ENCODE data around the gene SUOX. TPM values are rescaled to one million over a fixed set of nuclear protein-coding genes. Genes with fewer than 3 reads are reported as not detected.
A peak's percentile ranks its signal among the peaks of the same experiment; 100 is the strongest.

The SUOX gene
- total RNA-seq = 5.4 TPM

DNA sequence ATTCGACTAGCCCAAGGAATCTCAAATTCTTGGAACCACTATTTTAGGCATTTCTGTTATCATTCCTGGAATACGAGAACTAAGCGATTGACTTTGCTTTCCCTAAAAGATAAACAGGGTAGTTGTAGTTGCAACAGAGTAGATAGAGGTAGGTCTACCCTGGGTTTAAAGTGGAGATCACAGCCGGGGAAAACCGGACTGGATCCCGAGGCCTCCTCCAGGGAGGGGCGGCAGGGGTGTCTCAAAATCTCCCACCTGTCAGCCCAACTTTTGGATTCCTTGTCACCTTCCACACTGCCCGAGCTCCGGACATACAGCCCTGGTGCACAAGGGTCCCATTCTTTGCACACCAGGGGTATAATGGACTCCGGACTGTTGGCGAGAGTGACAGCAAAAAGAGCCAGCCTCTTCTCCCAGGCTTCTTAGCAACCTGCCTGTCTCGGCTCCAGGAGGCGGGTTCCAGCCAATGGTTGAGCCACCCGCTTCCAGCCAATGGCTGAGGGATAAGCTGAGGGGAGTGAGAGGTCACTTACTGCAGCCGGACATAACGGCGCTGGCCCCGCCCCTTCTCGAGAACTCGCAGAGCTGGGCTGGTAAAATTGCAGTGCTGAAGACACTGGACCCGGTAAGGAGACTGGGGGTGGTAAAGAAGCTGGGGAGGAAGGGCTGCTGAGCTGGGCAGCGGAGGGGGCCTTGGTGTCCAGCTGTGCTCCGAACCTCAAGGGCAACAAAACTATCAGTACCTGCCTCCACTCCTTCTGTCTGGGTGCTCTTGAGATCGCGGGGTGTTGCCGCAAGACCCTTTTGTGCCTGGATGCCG, at the start of gene SUOX:
Gene SUOX (plus strand): TSS at position 562 of the 820 bp plus-strand sequence. CDS start 4,946 bp downstream, outside the sequence.
- TF ChIP-seq, protein P1, sequence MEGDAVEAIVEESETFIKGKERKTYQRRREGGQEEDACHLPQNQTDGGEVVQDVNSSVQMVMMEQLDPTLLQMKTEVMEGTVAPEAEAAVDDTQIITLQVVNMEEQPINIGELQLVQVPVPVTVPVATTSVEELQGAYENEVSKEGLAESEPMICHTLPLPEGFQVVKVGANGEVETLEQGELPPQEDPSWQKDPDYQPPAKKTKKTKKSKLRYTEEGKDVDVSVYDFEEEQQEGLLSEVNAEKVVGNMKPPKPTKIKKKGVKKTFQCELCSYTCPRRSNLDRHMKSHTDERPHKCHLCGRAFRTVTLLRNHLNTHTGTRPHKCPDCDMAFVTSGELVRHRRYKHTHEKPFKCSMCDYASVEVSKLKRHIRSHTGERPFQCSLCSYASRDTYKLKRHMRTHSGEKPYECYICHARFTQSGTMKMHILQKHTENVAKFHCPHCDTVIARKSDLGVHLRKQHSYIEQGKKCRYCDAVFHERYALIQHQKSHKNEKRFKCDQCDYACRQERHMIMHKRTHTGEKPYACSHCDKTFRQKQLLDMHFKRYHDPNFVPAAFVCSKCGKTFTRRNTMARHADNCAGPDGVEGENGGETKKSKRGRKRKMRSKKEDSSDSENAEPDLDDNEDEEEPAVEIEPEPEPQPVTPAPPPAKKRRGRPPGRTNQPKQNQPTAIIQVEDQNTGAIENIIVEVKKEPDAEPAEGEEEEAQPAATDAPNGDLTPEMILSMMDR (IDR thresholded peaks at IDR 0.05) = no peak
- peaks cover 0 to 5% of the 10 kb centered on the region in 2 donors for H3K4me1 ChIP-seq
- no peaks in the 10 kb centered on the region for H3K27me3 ChIP-seq
- peak within 1 kb of the TSS; percentile 76 to 77 for H3K27ac ChIP-seq
- DNase-seq (ENCODE audit: low spot score in 2 of 2) = peak; percentile 96 to 98
- no peaks in the 10 kb centered on the region for H3K9me3 ChIP-seq
- peak within 1 kb of the TSS; percentile 70 to 72 for H3K4me3 ChIP-seq
- peaks cover 24 to 28% of the 10 kb centered on the region in 2 donors for H3K36me3 ChIP-seq
- intact Hi-C loops (cut with DNase I) = loop anchor here (1.0 to 2.0 kb wide), 5 partner anchors 10 to 122 kb away; partner anchors contain the start of genes RPS26 and ZC3H10

DNA sequence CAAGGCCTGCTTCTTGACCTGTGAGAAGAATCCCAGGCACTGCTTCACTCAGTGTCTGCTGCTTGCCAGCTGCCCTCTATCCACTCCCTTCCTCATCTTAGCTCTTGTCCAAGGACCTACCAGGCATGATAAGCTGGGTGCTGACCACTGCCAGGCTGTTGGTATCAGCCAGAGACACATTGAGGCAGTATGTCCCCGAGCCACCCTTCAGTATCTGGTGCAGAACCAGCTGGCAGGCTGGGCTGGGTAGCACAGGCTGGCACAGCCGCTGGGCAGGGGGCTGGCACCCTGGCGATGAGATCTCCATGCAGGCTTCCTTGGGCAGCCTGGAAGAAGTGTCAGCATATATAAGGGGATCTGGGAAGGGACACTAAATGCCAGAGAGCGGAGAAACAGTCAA, 41.7 kb upstream of the SUOX start:
- intact Hi-C loops (cut with DNase I) = no loop called here
- Histone ChIP-seq H3K27me3 (no peaks in the 10 kb centered on the region), H3K9me3 (no peaks in the 10 kb centered on the region), H3K4me3 (no peak overlapping the region), H3K27ac (no peak overlapping the region), H3K36me3 (peaks cover 25 to 36% of the 10 kb centered on the region in 2 donors), H3K4me1 (no peaks in the 10 kb centered on the region)
- DNase-seq (ENCODE audit: low spot score in 2 of 2) = no peak
- TF ChIP-seq, protein P1 (IDR thresholded peaks at IDR 0.05) = no peak

DNA sequence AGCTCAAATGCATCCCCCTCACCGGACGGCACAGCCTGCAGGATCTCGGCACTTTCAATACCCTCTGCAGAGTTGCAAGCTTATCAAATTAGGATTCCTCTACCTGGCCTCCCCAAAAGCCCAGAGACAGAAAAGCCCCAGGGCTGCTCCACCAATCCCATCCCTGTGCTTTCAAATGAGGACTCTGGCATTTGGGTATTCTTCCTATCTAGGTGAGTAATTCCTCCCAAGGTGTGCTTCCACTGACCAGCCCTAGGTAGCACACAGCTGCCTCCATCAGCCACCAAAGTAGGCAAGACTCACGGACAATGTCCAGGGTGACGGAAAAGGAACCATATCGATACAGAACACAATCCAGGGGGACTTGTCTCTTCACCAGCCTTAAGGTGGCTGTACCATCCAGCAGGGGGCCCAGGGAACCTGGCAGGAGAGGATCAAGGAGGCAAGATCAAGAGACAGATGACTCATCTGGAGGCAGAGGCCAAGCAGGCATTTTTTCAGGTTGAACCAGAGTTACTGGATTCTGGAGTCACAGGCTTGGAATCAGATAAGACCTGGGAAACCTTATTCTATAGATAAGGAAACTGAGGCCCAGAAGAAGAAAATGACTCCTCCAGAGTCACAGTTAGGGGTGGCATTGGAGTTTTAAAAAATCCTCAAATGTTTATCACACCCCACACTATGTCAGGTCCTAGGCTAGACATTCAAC, 41.1 kb upstream of the SUOX start:
- Histone ChIP-seq H3K36me3 (peaks cover 25 to 34% of the 10 kb centered on the region in 2 donors), H3K4me1 (no peaks in the 10 kb centered on the region), H3K9me3 (no peaks in the 10 kb centered on the region), H3K27ac (no peak overlapping the region), H3K27me3 (no peaks in the 10 kb centered on the region), H3K4me3 (no peak overlapping the region)
- DNase-seq (ENCODE audit: low spot score in 2 of 2) = no peak
- TF ChIP-seq, protein P1 (IDR thresholded peaks at IDR 0.05) = no peak
- intact Hi-C loops (cut with DNase I) = no loop called here

DNA sequence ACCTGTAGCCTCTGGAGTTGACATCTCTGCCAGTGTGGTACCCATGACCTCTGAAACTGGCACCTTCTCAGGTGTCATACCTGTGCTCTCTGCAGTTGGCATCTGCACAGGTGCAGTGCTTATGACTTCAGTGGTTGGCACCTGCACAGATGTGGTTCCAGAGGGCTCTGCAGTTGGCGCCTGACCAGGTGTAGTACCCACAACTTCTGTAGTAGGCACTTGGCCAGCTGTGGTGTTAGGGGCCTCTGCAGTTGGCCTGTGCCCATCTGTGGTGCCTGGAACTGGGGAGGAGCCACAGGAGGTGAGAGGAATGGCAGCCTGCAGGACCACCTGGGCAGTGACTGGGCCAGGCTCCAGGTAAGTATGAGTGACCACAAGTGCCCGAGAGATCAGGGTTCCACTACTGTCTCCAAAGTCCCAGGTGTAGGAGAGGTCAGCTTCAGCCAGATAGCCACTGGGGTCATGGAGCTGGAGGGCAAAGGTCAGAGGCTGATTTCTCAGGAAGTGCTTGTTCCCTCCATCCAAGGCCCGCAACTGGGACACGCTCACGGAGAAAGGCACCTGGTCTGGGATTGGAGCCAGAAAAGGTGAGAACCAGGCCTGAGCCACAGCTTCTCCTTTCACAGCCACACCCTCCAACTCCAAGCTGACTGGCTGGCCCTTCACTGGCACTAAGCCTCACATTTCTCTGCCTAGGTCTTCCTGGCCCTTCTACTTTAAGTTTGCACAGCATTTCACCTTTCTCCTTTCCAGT, 39.8 kb upstream of the SUOX start:
- intact Hi-C loops (cut with DNase I) = no loop called here
- DNase-seq (ENCODE audit: low spot score in 2 of 2) = no peak
- no peaks in the 10 kb centered on the region for H3K27me3 ChIP-seq
- no peaks in the 10 kb centered on the region for H3K4me1 ChIP-seq
- H3K36me3 ChIP-seq = peaks cover 13 to 20% of the 10 kb centered on the region in 2 donors
- TF ChIP-seq, protein P1 (IDR thresholded peaks at IDR 0.05) = no peak
- no peak overlapping the region for H3K27ac ChIP-seq
- H3K4me3 ChIP-seq = no peak overlapping the region
- no peaks in the 10 kb centered on the region for H3K9me3 ChIP-seq

DNA sequence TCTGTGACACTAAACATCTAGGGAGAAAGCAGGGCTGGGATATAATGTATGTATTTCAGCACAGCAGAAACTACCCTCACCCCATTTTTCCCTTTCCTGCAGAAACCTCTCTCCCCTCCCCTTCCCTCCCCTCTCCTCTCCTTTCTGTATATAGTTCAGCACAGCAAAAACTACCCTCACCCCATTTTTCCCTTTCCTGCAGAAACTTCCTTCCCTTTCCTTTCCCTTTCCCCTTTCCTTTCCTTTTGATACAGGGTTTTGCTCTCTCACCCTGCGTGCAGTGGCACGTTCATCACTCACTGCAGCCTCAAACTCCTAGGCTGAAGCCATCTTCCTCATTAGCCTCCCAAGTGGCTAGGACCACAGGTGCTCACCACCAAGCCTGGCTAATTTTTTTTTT, 33.3 kb upstream of the SUOX start:
- Histone ChIP-seq H3K4me3 (no peak overlapping the region), H3K4me1 (peaks cover 0 to 9% of the 10 kb centered on the region in 2 donors), H3K9me3 (no peaks in the 10 kb centered on the region), H3K36me3 (no peaks in the 10 kb centered on the region), H3K27ac (no peak overlapping the region), H3K27me3 (no peaks in the 10 kb centered on the region)
- intact Hi-C loops (cut with DNase I) = no loop called here
- DNase-seq (ENCODE audit: low spot score in 2 of 2) = no peak
- TF ChIP-seq, protein P1 (IDR thresholded peaks at IDR 0.05) = no peak

All from ascending aorta (tissue), 2 donors.